NCI-H2107 treated with DMSO at 0.1 percent for 48 hours (cell line): ENCODE data around the gene ABCD3.
"Not testable (repeated sequence)": the region's sequence is repeated elsewhere in the genome, so short reads cannot be mapped to it uniquely, and the experiment has no call there.

Experiments
- DNase-seq: peaks from one replicate; lab custom pipeline; 2025; ENCODE audit not compliant: unreplicated experiment; lab: John Stamatoyannopoulos, UW

The ABCD3 gene

DNA sequence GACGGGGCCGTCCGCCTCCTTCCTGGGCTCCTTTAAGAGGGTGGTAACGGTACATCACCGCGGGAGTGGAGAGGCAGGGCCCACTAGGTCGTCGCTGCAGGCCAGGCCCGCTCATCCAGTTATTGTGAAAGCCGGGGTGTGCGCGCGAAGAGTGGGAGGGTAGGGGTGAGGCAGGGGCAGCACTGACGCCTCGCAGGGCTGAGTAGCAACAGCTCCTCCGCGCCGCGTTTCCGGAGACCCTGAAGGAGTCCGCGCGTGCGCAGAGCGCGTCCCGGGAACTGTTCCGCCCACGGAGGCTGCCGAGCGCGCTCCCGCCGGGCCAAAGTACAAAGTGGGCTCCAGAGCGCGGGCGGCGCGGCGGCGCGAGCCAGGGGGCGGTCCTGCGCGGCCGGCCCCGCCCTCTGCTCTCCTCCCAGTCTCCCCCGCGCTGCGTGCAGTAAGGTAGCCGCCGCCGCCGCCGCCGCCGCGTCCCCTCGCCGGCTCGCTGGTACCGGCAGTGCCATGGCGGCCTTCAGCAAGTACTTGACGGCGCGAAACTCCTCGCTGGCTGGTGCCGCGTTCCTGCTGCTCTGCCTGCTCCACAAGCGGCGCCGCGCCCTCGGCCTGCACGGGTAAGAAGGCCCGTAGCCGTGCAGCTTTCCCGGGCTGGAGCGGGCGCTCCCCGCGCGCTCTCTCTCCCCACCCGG lies at the start of gene ABCD3:
TSS of gene ABCD3 (plus strand) at position 412 of the 686 bp plus-strand sequence. CDS start at position 502, 90 bp downstream.
- DNase-seq = peak; percentile 89

DNA sequence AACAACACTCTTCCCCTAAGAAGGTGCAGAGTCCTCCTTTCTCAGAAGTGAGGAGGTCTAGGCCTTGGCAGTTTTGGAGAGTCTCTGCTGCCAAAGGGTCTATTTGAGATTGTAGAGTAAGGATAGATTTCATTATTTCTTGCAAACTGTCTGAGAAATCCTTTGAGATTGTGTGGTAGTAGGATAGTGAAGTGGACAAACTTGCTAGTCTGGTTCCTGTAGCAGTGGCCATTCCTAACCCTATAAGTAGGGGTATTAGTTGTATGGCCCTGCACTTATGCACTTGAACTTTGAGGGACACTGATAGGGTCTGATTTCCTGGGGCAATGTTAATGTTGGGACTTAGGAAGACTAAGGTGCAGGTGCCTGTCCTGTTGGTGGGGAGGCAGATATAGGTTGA lies 45.4 kb upstream of the ABCD3 start:
- DNase-seq = not testable (repeated sequence)

- DNase-seq = not testable (repeated sequence)
These were observed 44.9 kb upstream of the ABCD3 start for GRCh38 chr1:94373311-94373710.

- not testable (repeated sequence) for DNase-seq
These were observed 42.5 kb upstream of the ABCD3 start for GRCh38 chr1:94375666-94376065.

DNA sequence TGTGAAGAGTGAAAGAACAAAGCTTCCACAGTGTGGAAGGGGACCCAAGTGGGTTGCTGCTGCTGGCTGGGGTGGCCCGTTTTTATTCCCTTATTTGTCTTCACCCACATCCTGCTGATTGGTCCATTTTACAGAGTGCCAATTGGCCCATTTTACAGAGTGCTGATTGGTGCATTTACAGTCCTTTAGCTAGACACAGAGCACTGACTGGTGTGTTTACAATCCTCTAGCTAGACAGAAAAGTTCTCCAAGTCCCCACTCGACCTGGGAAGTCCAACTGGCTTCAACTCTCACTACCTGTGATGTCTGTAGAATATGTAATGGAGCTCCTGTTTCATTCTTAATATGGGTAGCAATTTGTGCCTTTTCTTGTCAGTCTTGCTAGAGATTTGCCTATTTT lies 39.7 kb upstream of the ABCD3 start:
- not testable (repeated sequence) for DNase-seq

DNA sequence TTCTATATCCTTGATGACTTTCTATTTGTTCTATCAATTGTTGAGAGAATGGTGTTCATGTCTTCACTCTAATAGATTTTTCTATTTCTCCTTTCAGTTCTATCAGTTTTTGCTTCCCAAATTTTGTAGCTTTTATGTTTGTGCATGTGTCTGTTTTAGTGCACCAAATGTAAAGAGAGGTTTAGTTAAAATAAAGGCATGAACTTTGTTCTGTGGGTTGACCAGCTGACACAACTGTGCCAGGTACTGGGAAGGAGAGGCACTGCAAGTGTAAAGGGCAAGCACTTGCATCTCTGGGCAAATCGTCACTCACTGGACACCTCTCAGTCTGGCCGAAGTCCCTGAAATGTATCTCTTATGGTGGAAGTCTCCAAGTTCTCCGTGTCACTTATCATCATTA lies 38.6 kb upstream of the ABCD3 start:
- no peak for DNase-seq

DNA sequence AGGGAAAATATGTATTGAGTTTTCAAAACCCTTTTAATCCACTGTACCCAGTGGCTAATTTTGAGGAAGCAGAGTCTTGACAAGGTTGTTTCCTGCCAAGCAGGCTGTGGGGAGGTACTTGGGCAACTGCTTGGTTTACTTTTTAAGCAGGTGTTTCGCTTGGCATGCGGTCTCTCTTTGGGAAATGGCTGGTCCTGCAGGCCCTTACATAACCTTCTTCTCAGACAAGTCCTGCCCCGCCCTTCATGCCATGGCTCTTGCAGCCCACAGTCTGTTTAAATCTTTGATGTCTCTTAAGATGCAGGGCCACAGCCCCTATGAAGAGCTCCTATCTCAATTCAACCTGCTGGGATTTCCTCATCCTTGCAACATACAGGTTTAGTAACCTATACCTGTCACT lies 36.0 kb upstream of the ABCD3 start:
- DNase-seq = no peak

GRCh38 chr1:94383966-94384408 lies 34.2 kb upstream of the ABCD3 start:
- DNase-seq = no peak

- DNase-seq = no peak
These were observed 33.5 kb upstream of the ABCD3 start for GRCh38 chr1:94384485-94385265.

- DNase-seq = no peak
These were observed 32.8 kb upstream of the ABCD3 start for GRCh38 chr1:94385308-94385929.

GRCh38 chr1:94389298-94389697 lies 28.9 kb upstream of the ABCD3 start:
- no peak for DNase-seq

GRCh38 chr1:94394247-94394646 lies 23.9 kb upstream of the ABCD3 start:
- no peak for DNase-seq

DNA sequence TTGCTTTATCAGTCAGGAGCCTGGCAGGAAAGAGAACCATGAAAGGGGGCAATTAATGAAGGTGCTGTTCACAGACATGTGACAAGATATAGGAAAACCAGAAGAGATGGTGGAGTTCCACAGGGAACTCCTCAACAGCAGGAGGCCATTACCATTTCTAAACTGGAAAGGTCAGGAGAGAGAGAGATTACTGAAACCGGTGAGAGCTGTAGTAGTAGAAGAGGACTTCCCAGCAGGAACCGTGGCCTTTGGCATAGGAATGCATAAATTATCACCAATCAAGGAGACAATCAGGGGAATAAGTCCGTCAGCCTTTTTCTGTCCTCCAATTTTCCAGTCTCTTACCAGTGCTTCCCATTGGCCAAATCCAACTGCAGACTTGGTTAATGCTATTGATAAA lies 23.0 kb upstream of the ABCD3 start:
- DNase-seq = no peak

- no peak for DNase-seq
These were observed 22.4 kb upstream of the ABCD3 start for GRCh38 chr1:94395748-94396309.

DNA sequence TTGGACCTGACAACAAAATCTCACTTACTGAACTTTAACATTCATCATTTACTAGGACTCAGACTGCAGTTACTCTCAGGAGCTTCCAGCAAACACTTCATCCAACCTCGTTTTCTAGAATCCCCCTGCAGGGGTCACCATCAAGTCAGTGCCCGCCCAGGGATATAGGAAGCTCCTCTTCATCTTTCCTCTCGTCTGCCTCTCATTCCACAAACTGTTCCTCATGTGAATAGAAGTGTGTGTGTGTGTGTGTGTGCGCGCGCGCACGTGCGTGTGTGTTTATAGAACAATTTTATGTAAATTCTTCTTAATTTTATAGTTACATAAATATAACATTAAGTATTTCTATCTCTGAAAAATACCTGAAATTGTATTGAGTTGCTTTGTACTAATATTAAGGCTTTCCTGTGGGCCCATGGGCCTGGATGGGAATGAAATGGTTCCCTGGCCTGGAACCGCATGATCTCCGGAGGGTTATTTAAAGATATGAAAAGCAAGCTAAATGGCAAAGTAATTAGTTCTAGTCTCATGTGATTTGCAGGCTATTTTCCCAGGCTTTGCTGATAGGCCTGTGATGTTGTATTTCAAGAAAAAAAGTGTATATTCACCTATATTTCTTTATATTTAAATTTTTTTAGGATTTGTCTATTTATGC lies 21.7 kb upstream of the ABCD3 start:
- DNase-seq = no peak

GRCh38 chr1:94398356-94398755 lies 19.8 kb upstream of the ABCD3 start:
- DNase-seq = no peak

- DNase-seq = no peak
These were observed 18.7 kb upstream of the ABCD3 start for GRCh38 chr1:94399453-94399852.

GRCh38 chr1:94401206-94401605 lies 17.0 kb upstream of the ABCD3 start:
- no peak for DNase-seq

GRCh38 chr1:94406446-94406845 lies 11.7 kb upstream of the ABCD3 start:
- no peak for DNase-seq

GRCh38 chr1:94408104-94408830 lies 9.9 kb upstream of the ABCD3 start:
- no peak for DNase-seq
